Smooth muscle cell (in vitro differentiated cells): Measurements from ENCODE around the gene EVA1A. TPM values are rescaled to one million over a fixed set of nuclear protein-coding genes. Genes with fewer than 3 reads are reported as not detected.

Experiments used
- DNase-seq: peaks from one replicate; lab custom pipeline; 2025; ENCODE audit not compliant: unreplicated experiment; lab: John Stamatoyannopoulos, UW
- H2AFZ ChIP-seq: fragments of 200-600 bp; sonication (generic); 2 replicates; pipeline ENCODE4 v1.6.0; 2016; ENCODE audit warnings: antibody characterized with exemption, low read depth, mild to moderate bottlenecking
- H3F3A ChIP-seq: fragments of 200-600 bp; sonication (generic); 2 replicates; pipeline ENCODE4 v1.6.0; 2017; ENCODE audit warnings: antibody characterized with exemption, low read depth
- H3K27ac ChIP-seq: fragments of 200-600 bp; sonication (generic); 2 replicates; pipeline ENCODE4 v1.5.1; 2016; ENCODE audit warnings: low read depth, mild to moderate bottlenecking
- H3K27me3 ChIP-seq: fragments of 200-600 bp; sonication (generic); 2 replicates; pipeline ENCODE4 v1.6.1; 2016; ENCODE audit warnings: low read depth, mild to moderate bottlenecking
- H3K36me3 ChIP-seq: fragments of 200-600 bp; sonication (generic); 2 replicates; pipeline ENCODE4 v1.5.1; 2016; ENCODE audit warnings: low read depth
- H3K4me1 ChIP-seq: fragments of 200-600 bp; sonication (generic); 2 replicates; pipeline ENCODE4 v1.5.1; 2016; ENCODE audit warnings: low read depth
- H3K4me2 ChIP-seq: fragments of 200-600 bp; sonication (generic); 2 replicates; pipeline ENCODE4 v1.6.0; 2016; ENCODE audit warnings: mild to moderate bottlenecking
- H3K4me3 ChIP-seq: fragments of 200-600 bp; sonication (generic); 2 replicates; pipeline ENCODE4 v1.5.1; 2016; ENCODE audit warnings: mild to moderate bottlenecking
- H3K79me2 ChIP-seq: fragments of 200-600 bp; sonication (generic); 2 replicates; pipeline ENCODE4 v1.6.0; 2016; ENCODE audit warnings: low read depth, mild to moderate bottlenecking
- H3K9ac ChIP-seq: fragments of 200-600 bp; sonication (generic); 2 replicates; pipeline ENCODE4 v1.6.0; 2016; ENCODE audit warnings: low read depth
- H3K9me3 ChIP-seq: fragments of 200-600 bp; sonication (generic); replicated peaks from 2 replicates; pipeline ENCODE4 v1.5.1; 2016; ENCODE audit warnings: low read depth
- H4K20me1 ChIP-seq: fragments of 200-600 bp; sonication (generic); 2 replicates; pipeline ENCODE4 v1.6.0; 2016; ENCODE audit warnings: low read depth
- CTCF ChIP-seq: fragments of 200-600 bp; sonication (generic); IDR thresholded peaks from 2 replicates; pipeline ENCODE4 v1.5.1; 2017; ENCODE audit warnings: borderline replicate concordance, mild to moderate bottlenecking, antibody characterized with exemption; ENCODE audit not compliant: insufficient read depth, poor library complexity, severe bottlenecking
- WGBS: methylation state at CpG from one replicate; pipeline ENCODE4 v1.1.7; 2016; ENCODE audit warnings: low lambda C conversion rate; 5-methylcytosine and 5-hydroxymethylcytosine counted together
- polyA plus RNA-seq: library from polyadenylated mRNA; unstranded; fragments of >200 nt; fragmentation: Nextera tagmentation; extraction: Ambion mirVana; gene quantifications from 2 replicates; pipeline ENCODE4 v1.2.1, GENCODE V29; 2016
- total RNA-seq: library from RNA; depleted of rRNA; stranded (reverse); fragments of >200 nt; gene quantifications from 2 replicates; pipeline ENCODE4 v1.2.3, GENCODE V29; 2014

The EVA1A gene
- total and polyA plus RNA-seq, 2 experiments from 2014 or later: 84.1 to 89.2 TPM

- no peak for DNase-seq
- Histone ChIP-seq H3K4me2 (peak overlapping the region; percentile 36), H3K4me3 (no peak overlapping the region), H4K20me1 (no peaks in the 10 kb centered on the region), H3K9ac (peak overlapping the region; percentile 30), H2AFZ (no peak overlapping the region), H3F3A (peaks cover 37% of the 10 kb centered on the region), H3K4me1 (peaks cover 8% of the 10 kb centered on the region), H3K9me3 (no peaks in the 10 kb centered on the region), H3K27me3 (no peaks in the 10 kb centered on the region), H3K27ac (peak overlapping the region; percentile 83), H3K79me2 (no peaks in the 10 kb centered on the region), H3K36me3 (no peaks in the 10 kb centered on the region)
- TF ChIP-seq CTCF: no peak
- 75% methylated on average over 8 of the region's 8 CpGs for WGBS
Measured at GRCh38 chr2:75570024-75570947, 9.5 kb upstream of the EVA1A start.

DNA sequence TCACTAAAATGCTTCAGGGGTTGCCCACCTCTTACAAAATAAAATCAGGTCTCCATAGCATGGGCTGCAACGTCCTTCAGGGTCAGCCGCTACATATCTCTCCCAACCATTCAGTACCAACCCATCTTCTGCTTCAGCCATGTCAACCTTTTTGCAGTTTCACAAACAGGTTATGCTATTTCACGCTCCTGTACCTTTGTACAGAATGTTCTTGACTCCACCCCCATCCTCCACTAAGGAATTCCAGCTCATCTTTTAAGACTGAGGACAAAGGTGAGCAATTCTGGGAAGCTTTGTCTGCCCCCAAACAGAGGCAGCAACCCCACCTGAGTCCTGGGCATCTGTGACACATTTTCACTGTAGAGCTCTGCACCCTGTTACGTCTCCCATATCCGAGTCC, 8.8 kb upstream of the EVA1A start:
- peaks cover 37% of the 10 kb centered on the region for H3F3A ChIP-seq
- 85% methylated on average over 5 of the region's 5 CpGs for WGBS
- H3K9ac ChIP-seq: no peak overlapping the region
- no peak overlapping the region for H2AFZ ChIP-seq
- H3K36me3 ChIP-seq: no peaks in the 10 kb centered on the region
- H3K4me3 ChIP-seq: no peak overlapping the region
- no peaks in the 10 kb centered on the region for H3K27me3 ChIP-seq
- TF ChIP-seq CTCF: no peak
- H3K27ac ChIP-seq: no peak overlapping the region
- no peaks in the 10 kb centered on the region for H3K9me3 ChIP-seq
- peaks cover 8% of the 10 kb centered on the region for H3K4me1 ChIP-seq
- no peaks in the 10 kb centered on the region for H3K79me2 ChIP-seq
- no peak for DNase-seq
- H3K4me2 ChIP-seq: no peak overlapping the region
- H4K20me1 ChIP-seq: no peaks in the 10 kb centered on the region

GRCh38 chr2:75568174-75568573, 7.4 kb upstream of the EVA1A start:
- Histone ChIP-seq H3F3A (peaks cover 37% of the 10 kb centered on the region), H3K4me1 (peaks cover 8% of the 10 kb centered on the region), H3K79me2 (no peaks in the 10 kb centered on the region), H3K4me3 (no peak overlapping the region), H3K9me3 (no peaks in the 10 kb centered on the region), H3K36me3 (no peaks in the 10 kb centered on the region), H2AFZ (no peak overlapping the region), H3K4me2 (no peak overlapping the region), H3K27ac (no peak overlapping the region), H3K9ac (no peak overlapping the region), H3K27me3 (no peaks in the 10 kb centered on the region), H4K20me1 (no peaks in the 10 kb centered on the region)
- TF ChIP-seq CTCF: no peak
- DNase-seq: no peak
- WGBS: 95% methylated on average over 1 of the region's 1 CpG
